HEK293T (cell line): ENCODE results near the gene CCSER1.
A peak's percentile ranks its signal among the peaks of the same experiment; 100 is the strongest.
"Not testable (repeated sequence)": the region's sequence is repeated elsewhere in the genome, so short reads cannot be mapped to it uniquely, and the experiment has no call there.

Experiments
- CTCF ChIA-PET: fragments of 350-600 bp; formaldehyde crosslinking; extraction: SDS; loops from one replicate; lab custom pipeline; 2021; ENCODE audit warnings: antibody characterized with exemption, inconsistent platforms; lab: Yijun Ruan, JAX
- POLR2A ChIA-PET: fragments of 350-600 bp; formaldehyde crosslinking; extraction: SDS; loops from one replicate; lab custom pipeline; 2020; ENCODE audit warnings: antibody characterized with exemption, inconsistent platforms; lab: Yijun Ruan, JAX
- DNase-seq: peaks from one replicate; pipeline ENCODE4 v3.0.0; 2012; ENCODE audit warnings: mixed read lengths; ENCODE audit errors: extremely low spot score
- ARNT ChIP-seq: fragments of 450-650 bp; IDR thresholded peaks from 2 replicates; pipeline ENCODE4 v1.6.1; 2017; ENCODE audit warnings: mild to moderate bottlenecking
- BHLHE40 ChIP-seq: fragments of 450-650 bp; IDR thresholded peaks from 2 replicates; pipeline ENCODE4 v1.6.1; 2016; ENCODE audit warnings: mild to moderate bottlenecking, moderate library complexity, borderline replicate concordance
- CTBP1 ChIP-seq: fragments of 450-650 bp; IDR thresholded peaks from 2 replicates; pipeline ENCODE4 v1.6.1; 2016; ENCODE audit warnings: borderline replicate concordance
- ELF4 ChIP-seq: fragments of 450-650 bp; IDR thresholded peaks from 2 replicates; pipeline ENCODE4 v1.6.1; 2017; ENCODE audit warnings: antibody characterized with exemption
- FOXA1 ChIP-seq: fragments of 450-650 bp; IDR thresholded peaks from 2 replicates; pipeline ENCODE4 v1.6.1; 2016; ENCODE audit warnings: mild to moderate bottlenecking
- FOXK2 ChIP-seq: fragments of 450-650 bp; IDR thresholded peaks from 2 replicates; pipeline ENCODE4 v1.6.1; 2016; ENCODE audit warnings: mild to moderate bottlenecking
- FOXM1 ChIP-seq: fragments of 450-650 bp; IDR thresholded peaks from 2 replicates; pipeline ENCODE4 v1.6.1; 2017; ENCODE audit warnings: mild to moderate bottlenecking, borderline replicate concordance
- HDGF ChIP-seq: fragments of 450-650 bp; IDR thresholded peaks from 2 replicates; pipeline ENCODE4 v1.6.1; 2017; ENCODE audit warnings: antibody characterized with exemption, borderline replicate concordance
- L3MBTL2 ChIP-seq: fragments of 450-650 bp; conservative IDR thresholded peaks from 2 replicates; pipeline ENCODE4 v1.6.1; 2016; ENCODE audit warnings: mild to moderate bottlenecking
- LEF1 ChIP-seq: fragments of 450-650 bp; IDR thresholded peaks from 2 replicates; pipeline ENCODE4 v1.6.1; 2017; ENCODE audit warnings: mild to moderate bottlenecking, borderline replicate concordance
- NFRKB ChIP-seq: fragments of 450-650 bp; IDR thresholded peaks from 2 replicates; pipeline ENCODE4 v1.6.1; 2016; ENCODE audit warnings: mild to moderate bottlenecking, moderate library complexity
- PKNOX1 ChIP-seq: fragments of 450-650 bp; IDR thresholded peaks from 2 replicates; pipeline ENCODE4 v1.6.1; 2016
- SP1 ChIP-seq: fragments of 450-650 bp; IDR thresholded peaks from 2 replicates; pipeline ENCODE4 v1.6.1; 2017
- SUZ12 ChIP-seq: fragments of 450-650 bp; IDR thresholded peaks from 2 replicates; pipeline ENCODE4 v1.6.1; 2016; ENCODE audit warnings: mild to moderate bottlenecking
- TARDBP ChIP-seq: fragments of 450-650 bp; IDR thresholded peaks from 2 replicates; pipeline ENCODE4 v1.6.1; 2016
- ZNF384 ChIP-seq: fragments of 450-650 bp; IDR thresholded peaks from 2 replicates; pipeline ENCODE4 v1.6.1; 2016

CCSER1 gene

GRCh38 chr4:91454111-91454510 is 1326.9 kb downstream of the CCSER1 start:
- DNase-seq = no peak
- no peak for TF ChIP-seq CTBP1
- ChIA-PET POLR2A (no interaction called here), CTCF (no interaction called here)

- DNase-seq, CTCF ChIA-PET, POLR2A ChIA-PET: not testable (repeated sequence)
Measured at GRCh38 chr4:91462566-91462965, 1335.4 kb downstream of the CCSER1 start.

- CTCF ChIA-PET = no interaction called here
- TF ChIP-seq ARNT (no peak), SUZ12 (no peak), FOXM1 (no peak), LEF1 (no peak), SP1 (no peak), CTBP1 (no peak), ZNF384 (no peak), PKNOX1 (no peak), HDGF (no peak), FOXK2 (no peak), L3MBTL2 (no peak), NFRKB (no peak), ELF4 (no peak)
- POLR2A ChIA-PET = no interaction called here
- DNase-seq = no peak
Measured at GRCh38 chr4:91470671-91471070, 1343.5 kb downstream of the CCSER1 start.

GRCh38 chr4:91471280-91471679 is 1344.1 kb downstream of the CCSER1 start:
- POLR2A ChIA-PET = no interaction called here
- TF ChIP-seq ZNF384 = no peak
- no peak for TF ChIP-seq HDGF
- TF ChIP-seq FOXK2 = no peak
- TF ChIP-seq NFRKB = no peak
- TF ChIP-seq ARNT = no peak
- TF ChIP-seq ELF4 = no peak
- no peak for TF ChIP-seq L3MBTL2
- TF ChIP-seq SP1 = no peak
- TF ChIP-seq FOXM1 = no peak
- peak; percentile 3 for DNase-seq
- CTCF ChIA-PET = no interaction called here

GRCh38 chr4:91472046-91472445 is 1344.9 kb downstream of the CCSER1 start:
- no peak for DNase-seq
- CTCF ChIA-PET = no interaction called here
- POLR2A ChIA-PET = no interaction called here
- TF ChIP-seq HDGF (no peak), SP1 (no peak), BHLHE40 (no peak), ELF4 (no peak), FOXA1 (no peak), ARNT (no peak), LEF1 (no peak), ZNF384 (no peak)

- no peak for DNase-seq
- ChIA-PET POLR2A (no interaction called here), CTCF (no interaction called here)
- no peak for TF ChIP-seq NFRKB
- no peak for TF ChIP-seq FOXK2
- TF ChIP-seq LEF1 = no peak
- no peak for TF ChIP-seq FOXM1
- no peak for TF ChIP-seq L3MBTL2
- TF ChIP-seq ZNF384 = no peak
- no peak for TF ChIP-seq CTBP1
- no peak for TF ChIP-seq TARDBP
Measured at GRCh38 chr4:91485415-91485814, 1358.2 kb downstream of the CCSER1 start.

GRCh38 chr4:91488946-91489345 is 1361.8 kb downstream of the CCSER1 start:
- TF ChIP-seq BHLHE40 (no peak), CTBP1 (no peak), FOXA1 (no peak)
- ChIA-PET POLR2A (no interaction called here), CTCF (no interaction called here)
- DNase-seq = no peak

- no peak for DNase-seq
- CTCF ChIA-PET = no interaction called here
- POLR2A ChIA-PET = no interaction called here
- TF ChIP-seq ARNT = no peak
Measured at GRCh38 chr4:91497892-91498291, 1370.7 kb downstream of the CCSER1 start.

- no peak for TF ChIP-seq NFRKB
- no peak for TF ChIP-seq FOXM1
- no peak for TF ChIP-seq CTBP1
- TF ChIP-seq SP1 = no peak
- TF ChIP-seq ELF4 = no peak
- TF ChIP-seq L3MBTL2 = no peak
- no peak for TF ChIP-seq PKNOX1
- TF ChIP-seq ZNF384 = no peak
- TF ChIP-seq TARDBP = no peak
- TF ChIP-seq FOXA1 = no peak
- TF ChIP-seq HDGF = no peak
- no peak for TF ChIP-seq LEF1
- TF ChIP-seq SUZ12 = no peak
- no peak for TF ChIP-seq ARNT
- TF ChIP-seq BHLHE40 = no peak
- TF ChIP-seq FOXK2 = no peak
- ChIA-PET POLR2A (no interaction called here), CTCF (no interaction called here)
- DNase-seq = peak; percentile 5
Measured at GRCh38 chr4:91502365-91502764, 1375.2 kb downstream of the CCSER1 start.
